Activated CD4-positive, CD25-positive, alpha-beta regulatory T cell (primary cell): ENCODE results near the gene SYTL5.

Experiments
- DNase-seq, 4 experiments: peaks; one replicate each; lab custom pipeline; 2025; lab: John Stamatoyannopoulos, UW

The SYTL5 gene

DNA sequence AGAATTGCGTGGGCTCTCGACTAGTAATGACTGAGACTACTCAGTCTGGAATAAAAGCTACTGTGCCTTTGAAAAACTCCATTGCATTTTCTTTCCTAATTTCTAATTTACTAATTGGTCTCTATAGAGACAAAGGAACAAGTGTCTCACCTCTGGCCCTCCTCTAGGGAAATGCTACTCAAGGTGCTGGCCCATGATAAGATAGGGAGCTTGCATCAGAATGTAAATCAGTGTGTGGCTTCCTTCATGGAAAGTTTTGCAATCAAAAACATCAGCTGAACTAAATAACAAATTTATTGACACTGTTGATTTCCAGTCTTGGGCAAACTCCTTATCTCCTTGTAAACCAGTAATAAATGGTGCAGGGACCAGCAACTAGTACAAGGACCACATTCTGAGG lies 132.5 kb downstream of the SYTL5 start:
- no peak for DNase-seq

DNA sequence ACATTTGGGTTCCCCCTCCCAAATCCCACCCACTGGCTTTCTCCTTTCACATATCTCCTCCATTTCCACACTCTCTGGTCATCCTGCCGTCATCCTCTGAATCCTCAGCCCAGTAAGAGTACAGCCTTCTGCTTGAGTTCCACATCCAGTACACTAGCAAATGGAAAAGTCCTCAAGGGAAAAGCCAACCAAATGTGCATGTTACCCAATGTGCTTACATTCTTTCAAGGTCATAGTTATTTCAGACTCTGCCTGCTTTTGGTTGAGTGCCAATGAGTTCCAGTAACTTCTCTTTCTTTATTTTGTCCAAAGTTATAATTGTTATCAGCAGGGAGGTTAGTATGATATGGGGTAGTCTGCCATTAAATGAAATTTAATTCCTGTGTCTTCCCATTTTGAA lies 136.3 kb downstream of the SYTL5 start:
- no peak for DNase-seq

DNA sequence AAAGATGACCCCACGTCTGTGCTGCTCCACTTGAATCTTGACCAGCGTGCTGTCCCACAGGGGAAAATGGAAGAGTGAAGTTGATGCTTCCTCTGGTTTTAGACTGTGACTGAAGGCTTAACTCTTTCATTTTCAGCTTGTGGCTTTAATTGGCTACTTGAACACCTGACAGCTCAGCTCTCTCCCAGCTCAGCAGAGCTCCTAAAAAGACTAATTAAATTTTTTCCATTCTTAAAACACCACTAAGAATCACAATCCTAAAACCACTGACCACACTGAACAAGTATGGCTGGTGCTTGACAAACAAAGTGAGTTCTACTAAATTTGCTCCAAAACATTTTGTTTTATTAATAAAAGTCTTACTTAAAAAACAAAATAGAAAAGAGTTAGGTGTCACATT lies 142.7 kb downstream of the SYTL5 start:
- DNase-seq = no peak

DNA sequence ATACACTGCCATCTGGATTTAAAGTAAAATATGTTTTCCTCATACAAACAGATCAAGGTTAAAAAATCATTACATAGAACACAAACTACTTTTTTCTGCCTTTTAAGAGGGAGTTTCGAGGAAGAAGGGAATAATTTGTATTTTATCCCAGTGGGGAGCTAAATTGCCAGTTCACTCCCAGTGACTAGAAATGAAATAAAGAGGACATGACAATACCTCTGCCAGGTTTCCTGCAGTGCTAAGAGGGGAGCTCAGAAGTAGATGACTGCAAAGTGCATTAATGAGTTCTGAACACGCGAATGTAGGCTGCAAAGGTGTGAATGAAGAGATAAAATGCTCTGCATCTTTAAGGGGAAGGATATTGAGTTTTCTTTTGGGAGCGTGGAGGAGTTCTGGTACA lies 144.6 kb downstream of the SYTL5 start:
- DNase-seq = no peak

DNA sequence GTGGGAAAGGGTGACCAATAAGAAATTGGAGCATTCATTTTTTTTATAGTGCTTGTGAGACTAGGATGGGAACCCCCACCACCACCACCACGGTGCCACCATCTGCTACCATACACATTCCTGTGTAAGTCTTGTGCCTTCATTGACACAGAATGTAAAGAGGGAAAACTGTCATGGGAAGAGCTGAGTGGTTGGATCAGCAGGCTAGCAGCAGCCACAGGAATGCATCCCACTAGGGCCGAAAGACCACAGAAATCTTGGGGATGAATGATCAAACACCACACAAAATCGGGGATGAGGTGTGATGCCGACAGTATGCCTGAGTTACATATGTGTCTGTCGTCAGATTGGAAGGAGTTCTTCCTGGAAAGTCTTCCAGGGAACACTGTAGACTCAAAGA lies 145.1 kb downstream of the SYTL5 start:
- DNase-seq = no peak

DNA sequence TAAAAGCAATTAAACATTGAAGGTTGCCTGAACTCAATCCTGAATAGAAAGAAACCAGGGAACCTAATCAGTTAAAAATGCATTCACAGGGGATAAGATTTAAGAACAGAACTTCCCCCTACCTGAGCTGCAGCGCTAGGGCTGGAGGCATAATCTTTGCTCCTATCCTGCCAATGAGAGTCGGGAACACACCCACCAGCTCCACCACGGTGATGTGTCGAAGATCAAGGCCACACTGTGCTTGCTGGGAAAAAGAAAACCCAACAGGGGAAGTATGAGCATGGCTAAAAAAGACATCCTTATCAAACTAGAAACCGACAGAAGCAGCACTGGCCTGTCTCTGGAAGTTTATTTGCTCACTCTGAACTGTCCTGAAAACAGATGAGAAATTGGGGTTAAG lies 148.0 kb downstream of the SYTL5 start:
- no peak for DNase-seq

DNA sequence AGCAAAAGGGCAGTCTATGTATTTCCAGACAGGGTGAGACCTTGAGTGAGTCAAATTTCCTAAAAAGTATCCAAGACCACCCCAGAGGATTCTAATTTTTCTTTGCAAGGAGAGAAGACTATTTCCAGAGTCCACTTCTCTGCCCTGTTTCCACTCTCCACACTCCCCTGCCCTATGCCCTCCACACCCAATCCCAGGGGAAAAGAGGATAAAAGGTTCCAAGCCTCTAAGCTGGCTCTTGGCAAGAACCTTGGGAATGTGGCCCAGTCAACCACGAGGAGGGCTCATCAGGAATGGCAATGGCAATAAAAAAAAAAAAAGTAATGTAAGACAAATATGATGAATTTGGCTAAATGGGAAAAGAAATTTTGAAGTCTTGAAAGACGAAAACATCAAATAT lies 148.5 kb downstream of the SYTL5 start:
- no peak for DNase-seq

DNA sequence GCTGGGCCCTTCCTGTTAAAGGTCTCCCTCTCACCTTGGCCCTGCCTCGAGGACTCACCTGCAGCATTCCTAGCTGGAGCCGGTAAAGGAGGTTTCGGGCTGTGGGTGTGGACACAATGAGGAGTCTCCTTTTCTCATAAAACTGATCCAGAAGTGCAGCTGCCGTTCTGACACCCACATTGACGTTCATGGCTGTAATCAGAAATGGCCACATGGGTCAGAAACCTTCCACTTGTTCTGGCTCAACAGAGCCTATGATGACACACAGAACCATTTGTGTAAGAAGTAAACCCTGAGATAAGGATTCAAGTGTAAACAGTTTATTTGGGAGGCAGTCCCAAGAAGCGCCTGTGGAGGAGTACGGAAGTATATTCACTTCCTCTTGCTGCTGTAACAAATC lies 150.5 kb downstream of the SYTL5 start:
- no peak for DNase-seq

DNA sequence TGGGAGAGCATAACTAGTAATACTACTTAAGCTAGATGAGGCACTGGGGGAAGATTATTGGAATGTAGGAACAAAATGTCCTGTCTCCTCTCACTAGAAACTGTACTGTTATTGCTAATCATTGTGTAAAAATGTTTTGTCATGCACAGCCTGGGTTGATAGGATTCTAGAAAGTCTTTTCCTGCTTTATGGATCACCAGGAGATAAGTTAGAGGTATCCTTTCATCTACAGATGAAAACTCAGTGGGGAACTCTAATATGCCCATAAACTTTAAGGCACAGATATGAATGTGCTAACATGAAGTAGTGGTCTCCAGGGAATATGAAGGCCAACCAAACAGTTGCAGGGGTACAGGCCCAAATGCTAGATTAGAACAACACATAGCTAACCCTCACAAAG lies 156.8 kb downstream of the SYTL5 start:
- DNase-seq = no peak

DNA sequence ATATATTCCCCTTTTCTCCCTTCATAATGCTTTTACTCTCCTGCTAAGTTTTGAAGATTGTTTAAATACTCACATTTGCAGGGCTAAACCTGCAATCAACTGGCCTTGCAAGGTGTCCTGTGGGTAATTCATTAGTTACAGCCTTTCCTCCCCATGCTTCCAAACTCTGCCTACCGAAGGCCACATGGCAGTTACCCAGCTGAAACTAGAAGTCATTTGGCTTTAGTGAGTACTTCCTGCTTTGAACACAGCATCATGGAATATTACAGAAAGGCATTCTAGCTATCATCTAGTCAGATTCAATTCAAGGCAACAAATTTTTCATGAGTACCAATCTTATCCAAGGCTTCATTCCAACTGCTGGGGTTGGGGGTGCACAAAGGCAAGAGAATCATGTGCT lies 158.7 kb downstream of the SYTL5 start:
- DNase-seq = no peak

DNA sequence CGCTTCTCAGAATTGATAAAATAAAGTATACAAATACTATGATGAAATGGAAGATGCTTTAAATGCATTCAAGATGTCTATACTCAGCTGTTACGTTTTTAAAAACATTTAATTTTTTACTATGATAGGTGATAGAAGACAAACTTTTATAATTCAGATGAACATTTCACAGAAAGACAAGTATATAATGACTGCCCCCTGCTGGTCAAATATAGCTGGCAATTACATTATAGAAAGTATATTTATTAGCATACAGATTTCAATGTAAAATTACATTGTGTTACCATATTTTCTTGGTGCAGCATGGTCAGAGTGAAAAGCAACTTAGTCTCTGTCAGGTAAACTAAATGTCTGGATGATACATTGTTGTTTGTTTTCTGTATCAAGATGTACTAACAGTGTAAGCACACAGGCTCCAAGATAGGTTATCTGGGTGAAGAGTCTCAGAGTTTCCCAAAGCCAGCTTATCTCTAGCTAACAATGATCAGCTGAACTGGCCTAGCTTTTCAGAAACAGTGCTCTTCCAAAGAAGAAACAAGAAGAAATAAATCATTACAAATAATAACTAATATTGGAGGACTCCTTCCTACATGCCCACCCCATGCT lies 160.2 kb downstream of the SYTL5 start:
- DNase-seq = peak in 1 of 4 experiments; percentile 0

DNA sequence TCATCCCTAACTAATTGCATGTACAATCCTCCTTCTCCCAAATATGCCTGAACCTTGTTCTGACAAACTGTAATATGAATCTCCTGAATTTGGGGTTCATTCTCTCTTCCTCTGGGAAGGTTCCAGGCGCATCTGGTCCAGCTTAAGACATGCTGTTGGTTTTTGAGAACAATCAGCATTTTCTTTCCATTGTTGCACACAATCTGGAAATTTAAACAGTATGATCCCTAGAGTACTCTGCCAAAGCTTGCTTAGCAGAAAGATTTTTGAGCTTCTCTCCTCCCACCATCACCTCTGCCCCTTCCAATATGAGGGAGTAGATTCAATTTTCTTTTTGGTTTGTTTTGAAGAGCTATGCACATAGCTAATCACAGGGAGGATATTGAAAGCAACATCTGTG lies 164.2 kb downstream of the SYTL5 start:
- DNase-seq = no peak

DNA sequence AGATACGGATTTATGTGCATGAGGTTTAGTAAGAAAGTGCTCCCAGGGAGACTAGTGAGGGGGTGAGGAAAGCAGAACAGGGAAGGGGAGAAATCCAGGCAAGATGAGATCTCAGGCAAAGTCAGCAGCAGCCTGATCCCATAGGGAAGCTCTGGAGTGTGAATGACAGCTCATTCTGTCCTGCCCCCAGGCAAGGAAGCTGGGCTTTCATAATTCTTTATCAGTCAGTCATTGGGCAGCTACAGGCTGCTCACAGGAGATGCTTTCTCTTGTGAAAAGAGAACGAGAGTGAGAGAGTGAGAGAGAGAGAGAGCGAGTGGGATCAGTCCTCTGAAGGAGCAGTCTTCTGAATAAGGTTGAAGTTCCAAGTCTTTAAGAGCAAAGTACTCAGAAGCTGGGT lies 166.2 kb downstream of the SYTL5 start:
- no peak for DNase-seq

DNA sequence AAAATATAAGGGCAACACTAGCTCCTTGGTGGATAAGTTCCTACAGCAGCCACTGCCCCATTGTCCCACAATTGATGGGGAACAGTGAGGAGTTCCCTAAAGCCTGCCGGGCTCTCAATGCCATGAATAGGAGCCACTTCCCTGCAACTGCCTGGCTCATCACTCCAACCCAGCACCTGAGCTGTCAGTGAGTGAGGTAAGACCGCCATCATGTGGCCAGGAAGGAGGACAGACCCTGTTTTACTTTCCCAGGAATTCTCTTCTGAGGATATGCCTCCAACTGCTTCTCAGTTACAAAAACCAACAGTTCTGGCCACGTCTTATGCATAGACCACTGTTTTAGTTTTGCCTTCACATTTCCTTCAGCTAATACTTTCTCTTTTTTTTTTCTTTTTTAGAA lies 168.8 kb downstream of the SYTL5 start:
- DNase-seq = no peak

DNA sequence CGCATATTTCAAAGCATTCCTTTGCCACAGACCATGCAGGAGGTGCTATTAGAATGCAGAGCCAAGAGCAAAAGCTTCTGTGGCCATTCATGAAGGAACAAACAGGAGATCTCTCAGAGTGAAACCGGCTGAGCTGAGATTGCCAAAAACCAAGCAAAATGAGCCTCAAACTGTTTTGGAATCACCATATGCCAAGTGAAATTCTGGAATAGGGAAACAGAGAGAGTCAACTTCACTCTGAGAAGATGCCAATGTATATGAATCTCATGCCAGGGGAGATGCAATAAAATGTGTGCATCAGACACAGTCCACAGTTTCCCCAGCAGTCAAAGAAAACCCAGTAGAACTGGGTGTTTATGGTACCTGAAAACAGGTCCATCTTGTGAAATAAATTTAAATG lies 172.0 kb downstream of the SYTL5 start:
- no peak for DNase-seq
